ENCODE results near the gene IPO9.
A peak's percentile ranks its signal among the peaks of the same experiment; 100 is the strongest.

The IPO9 gene

DNA sequence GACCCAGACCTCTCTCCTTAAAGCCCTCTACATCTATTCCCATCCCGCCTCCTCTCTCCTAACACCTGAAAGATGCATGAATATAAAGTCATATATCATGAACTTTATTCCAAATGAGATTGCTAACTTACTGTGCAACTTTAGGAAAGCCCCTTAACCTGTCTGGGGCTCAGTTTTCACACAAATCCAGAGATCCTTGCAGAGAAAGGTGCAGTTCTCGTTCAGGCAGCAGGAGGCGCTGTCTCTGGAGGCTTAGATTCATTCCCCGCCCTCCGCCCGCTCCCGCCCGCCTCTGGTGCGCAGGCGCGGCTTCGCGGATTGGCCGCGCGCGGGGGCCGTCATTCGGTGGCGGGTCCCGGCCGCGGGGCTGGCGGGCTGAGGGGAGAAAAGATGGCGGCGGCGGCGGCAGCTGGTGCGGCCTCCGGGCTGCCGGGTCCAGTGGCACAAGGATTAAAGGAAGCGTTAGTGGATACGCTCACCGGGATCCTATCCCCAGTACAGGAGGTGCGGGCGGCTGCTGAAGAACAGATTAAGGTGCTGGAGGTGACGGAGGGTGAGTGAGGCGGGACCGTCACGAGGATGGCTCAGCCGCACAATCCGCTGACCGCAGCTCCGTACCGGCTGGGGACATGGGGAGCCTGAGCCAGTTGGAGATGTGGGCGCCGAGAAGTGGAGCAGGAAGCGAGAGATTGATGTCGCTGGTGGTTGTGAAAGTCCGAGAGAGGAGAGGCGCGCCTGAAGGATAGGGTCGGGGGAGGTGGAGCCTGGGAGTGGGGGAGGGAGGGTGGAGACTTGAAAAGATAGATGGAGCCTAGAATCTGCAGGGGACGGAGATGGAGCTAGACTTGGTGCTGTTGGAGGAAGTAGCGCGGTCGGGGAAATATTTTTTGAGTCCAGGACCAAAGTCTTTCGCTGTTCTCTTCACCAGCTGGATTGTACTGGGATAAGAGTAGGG lies at the start of gene IPO9:
IPO9 (plus strand) TSS at position 338 of the 955 bp plus-strand sequence; CDS start at position 391, 53 bp downstream.
- DNase-seq = peak; percentile 91

DNA sequence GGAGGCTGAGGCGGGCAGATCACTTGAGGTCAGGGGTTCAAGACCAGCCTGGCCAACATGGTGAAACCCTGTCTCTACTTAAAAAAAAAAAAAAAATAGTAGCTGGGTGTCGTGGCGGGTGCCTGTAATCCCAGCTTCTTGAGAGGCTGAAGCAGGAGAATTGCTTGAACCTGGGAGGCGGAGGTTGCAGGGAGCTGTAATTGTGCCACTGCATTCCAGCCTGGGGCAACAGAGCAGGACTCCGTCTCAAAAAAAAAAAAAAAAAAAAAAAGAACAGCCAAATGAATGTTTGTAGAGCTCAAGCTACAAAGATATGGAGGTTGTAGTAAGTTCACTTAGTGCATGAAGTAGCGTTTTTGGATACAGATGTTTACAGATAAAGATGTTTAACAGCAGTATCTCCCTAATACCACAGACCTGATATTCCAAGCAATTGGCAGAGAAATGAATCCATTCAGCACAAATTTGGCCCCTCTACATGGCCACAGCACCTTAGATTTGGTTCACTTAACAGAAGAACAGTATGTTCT lies 49.5 kb upstream of the IPO9 start:
- no peak for DNase-seq

DNA sequence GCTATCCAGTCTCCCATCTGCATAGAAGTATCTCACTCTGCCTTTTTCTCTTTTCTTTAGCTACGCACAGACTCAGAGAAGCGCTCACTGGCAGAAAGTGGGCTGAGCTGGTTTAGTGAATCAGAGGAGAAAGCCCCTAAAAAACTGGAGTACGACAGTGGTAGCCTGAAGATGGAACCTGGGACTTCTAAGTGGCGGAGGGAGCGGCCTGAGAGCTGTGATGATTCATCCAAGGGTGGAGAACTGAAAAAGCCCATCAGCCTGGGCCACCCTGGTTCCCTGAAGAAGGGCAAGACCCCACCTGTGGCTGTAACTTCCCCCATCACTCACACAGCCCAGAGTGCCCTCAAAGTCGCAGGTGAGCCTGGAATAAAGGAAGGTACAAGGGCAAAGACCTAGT lies 48.0 kb upstream of the IPO9 start:
- no peak for DNase-seq

DNA sequence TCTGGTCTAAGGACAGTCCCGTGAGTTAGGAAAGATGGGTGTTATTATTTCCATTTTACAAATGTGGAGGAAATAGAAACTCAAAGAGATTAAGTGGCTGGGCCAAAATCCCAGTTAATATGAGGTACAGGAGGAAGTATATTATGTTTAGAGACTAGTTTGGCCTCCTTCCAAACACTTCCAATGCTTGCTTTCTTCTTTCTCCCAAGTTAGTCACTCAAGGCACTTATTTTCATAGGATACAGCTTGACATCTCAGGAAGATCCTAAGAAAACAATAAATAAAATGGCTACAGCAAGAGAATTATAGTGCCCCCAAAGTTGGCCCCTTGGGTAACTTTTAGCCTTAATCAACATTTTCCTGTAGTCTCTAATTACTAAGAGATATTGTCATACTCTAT lies 47.5 kb upstream of the IPO9 start:
- DNase-seq = no peak

DNA sequence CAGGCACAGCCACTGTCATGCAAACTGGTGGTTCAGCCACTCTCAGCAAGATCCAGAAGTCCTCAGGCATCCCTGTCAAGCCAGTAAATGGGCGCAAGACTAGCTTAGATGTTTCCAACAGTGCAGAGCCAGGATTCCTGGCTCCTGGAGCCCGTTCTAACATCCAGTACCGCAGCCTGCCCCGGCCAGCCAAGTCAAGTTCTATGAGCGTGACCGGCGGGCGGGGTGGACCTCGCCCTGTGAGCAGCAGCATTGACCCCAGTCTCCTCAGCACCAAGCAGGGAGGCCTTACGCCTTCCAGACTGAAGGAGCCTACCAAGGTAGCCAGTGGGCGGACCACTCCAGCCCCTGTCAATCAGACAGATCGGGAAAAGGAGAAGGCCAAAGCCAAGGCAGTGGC lies 46.6 kb upstream of the IPO9 start:
- DNase-seq = no peak

DNA sequence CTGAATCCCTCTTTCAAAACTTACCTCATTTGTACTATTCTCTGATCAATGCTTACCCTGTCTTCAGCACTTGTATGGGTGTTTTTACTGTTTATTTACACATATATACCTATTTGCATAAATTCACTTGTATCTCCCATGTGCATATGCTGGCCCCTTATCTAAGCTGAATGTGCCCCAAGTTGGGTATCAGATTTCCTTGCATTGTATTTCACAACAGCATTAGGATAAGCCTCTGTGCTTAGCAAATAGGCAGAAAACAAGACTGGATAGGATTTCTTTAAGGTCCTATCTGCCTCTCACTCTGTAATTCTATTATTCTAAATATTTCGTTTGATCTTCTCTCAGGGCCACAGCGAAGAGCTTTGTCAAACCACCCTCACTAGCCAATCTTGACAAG lies 45.9 kb upstream of the IPO9 start:
- DNase-seq = no peak

DNA sequence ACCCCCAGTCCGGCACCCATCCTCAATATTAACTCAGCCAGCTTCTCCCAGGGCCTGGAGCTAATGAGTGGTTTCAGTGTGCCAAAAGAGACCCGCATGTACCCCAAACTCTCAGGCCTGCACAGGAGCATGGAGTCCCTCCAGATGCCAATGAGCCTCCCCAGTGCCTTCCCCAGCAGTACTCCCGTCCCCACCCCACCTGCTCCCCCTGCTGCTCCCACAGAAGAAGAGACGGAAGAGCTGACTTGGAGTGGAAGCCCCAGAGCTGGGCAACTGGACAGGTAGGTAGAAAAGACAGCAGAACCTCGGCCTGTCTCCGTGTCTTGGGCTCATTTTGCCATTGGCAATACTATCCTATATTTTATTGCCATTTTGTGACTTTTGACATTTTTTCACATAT lies 45.4 kb upstream of the IPO9 start:
- no peak for DNase-seq

DNA sequence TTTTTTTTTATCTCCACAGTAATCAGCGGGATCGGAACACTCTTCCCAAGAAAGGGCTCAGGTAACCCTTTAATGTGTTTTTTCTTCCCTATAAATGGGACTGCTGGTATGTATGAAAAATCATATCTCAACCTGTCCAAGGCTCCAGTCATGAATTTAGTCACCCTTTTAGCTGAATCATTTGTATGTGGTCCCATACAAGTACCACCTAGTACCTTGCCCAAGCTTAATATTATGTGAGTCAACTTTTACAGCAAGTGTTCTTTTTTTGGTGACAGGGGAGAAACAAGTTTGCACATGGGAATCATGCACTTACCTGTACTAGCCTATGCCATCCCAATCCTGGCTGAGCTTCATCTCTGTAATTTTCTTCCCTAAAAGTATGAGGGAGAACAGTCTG lies 43.7 kb upstream of the IPO9 start:
- no peak for DNase-seq

DNA sequence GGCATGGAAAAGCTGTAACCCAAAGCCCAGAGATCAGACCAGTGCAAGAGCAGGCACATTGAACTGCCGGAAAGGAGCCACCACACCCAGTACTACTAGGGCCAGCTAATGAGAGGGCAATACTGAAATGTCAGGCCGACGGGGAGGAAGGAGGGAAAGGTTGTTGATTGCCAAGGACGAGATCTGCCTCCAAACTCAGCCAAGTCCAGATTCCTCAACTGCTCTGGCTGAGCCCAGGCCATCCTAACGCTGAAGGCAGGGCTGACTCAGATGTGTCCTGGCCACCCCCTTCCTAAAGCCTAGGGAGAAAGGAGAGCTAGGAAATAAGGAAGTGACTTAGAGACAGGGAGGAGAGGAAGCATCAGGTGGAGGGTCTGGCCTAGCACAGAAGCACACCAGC lies 42.1 kb upstream of the IPO9 start:
- no peak for DNase-seq

DNA sequence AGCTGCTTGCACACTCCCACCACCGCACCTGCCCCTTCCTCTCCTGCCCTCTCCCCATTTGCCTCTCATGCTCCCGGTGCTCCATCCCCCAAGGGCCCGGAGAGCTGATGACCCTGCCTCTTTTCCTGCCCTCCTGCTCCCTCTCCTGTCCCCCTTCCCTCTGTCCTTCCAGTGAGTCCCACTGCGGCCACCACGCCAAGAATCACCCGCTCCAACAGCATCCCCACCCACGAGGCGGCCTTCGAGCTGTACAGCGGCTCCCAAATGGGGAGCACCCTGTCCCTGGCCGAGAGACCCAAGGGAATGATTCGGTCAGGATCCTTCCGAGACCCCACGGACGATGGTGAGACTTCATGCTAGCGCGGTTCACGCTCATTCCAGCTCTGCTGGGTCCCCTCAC lies 40.7 kb upstream of the IPO9 start:
- DNase-seq = no peak

DNA sequence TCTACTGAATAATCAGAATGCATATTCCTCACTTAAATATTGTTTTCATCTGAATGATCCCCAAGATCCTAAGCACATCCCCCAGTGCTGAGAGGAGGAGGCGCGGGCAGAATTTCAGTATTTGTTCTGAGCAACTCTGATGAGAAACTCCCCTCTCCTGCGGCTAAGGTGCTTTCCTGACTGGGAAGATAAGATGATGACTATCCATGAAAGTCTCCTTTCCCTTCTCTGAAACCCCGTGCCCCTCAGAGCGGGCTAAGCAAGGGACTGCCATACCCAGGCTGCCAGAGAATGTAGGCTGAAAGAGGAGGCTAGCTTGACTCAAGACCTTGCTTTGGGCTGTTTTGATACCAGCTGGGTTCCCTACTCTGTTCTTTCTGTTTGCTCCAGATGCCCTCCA lies 39.7 kb upstream of the IPO9 start:
- no peak for DNase-seq

DNA sequence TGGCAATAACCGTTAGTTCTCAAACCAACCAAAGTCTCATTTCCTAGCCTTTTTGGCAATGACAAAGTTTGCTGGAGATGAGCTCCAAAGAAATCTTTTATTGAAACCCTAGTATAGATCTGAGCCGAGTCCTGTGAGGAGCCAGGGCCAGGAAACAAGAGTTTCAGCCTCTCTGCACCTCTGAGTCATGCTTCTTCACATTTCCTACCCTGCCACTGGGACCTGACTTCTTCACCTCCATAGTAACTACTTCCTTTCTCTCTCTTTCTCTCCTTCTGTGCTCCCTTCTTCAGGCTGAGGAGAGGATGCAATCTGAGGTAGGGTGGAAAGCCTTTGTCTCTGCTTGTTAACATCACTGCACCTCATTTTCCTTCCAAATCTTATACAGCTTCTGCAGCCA lies 38.7 kb upstream of the IPO9 start:
- no peak for DNase-seq

DNA sequence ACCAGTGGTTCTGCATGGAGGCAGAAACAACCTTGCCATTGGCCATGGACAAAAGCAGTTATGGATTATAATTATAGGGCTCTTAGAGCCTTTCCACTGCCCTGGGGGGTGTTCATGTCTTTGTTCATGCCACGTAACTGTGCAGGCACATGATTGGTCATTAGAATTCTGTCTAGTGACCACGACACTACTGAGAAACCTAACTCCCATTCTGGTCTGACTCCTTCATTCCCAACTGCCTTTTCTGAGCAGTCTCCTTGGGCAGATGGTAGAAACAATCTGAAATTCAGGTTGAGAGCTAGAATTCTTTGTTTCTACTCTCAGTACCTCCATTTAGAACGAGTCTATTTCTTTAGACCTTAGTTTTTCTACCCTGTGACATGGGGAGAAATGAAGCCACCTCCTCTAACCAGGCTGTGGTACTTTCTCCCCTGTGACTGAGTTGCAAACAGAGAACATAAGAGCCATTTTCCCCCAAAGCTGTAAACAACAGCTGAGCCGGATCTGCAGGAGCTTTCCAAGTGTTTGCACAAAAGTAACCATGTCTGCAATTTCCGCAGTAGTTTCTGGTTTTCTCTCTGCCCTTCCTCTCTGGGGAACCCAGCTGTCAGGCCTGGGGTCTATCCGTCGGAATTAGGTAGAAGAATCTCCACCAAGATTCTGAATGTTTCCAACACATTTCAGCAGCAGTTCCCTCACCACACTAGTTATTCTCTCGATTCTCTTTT lies 37.7 kb upstream of the IPO9 start:
- DNase-seq = no peak

DNA sequence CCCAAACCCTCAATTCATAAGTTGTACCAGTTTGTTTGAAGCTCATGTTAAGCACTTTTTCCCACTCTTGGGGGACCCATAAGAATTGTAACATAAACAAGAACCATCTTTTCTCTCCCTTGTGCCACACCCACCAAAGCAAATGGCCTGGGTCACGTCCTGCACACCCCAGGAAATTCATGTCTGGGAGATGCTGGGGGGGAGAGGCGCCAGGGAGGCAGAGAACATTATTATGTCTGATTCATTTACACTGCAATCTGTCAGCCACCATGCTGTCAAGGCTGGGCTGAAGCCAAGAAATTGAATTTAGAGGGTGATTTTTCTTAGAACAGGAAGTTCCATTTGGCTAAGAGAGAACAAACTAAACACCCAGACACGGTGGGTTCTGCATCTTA lies 37.2 kb upstream of the IPO9 start:
- DNase-seq = no peak

DNA sequence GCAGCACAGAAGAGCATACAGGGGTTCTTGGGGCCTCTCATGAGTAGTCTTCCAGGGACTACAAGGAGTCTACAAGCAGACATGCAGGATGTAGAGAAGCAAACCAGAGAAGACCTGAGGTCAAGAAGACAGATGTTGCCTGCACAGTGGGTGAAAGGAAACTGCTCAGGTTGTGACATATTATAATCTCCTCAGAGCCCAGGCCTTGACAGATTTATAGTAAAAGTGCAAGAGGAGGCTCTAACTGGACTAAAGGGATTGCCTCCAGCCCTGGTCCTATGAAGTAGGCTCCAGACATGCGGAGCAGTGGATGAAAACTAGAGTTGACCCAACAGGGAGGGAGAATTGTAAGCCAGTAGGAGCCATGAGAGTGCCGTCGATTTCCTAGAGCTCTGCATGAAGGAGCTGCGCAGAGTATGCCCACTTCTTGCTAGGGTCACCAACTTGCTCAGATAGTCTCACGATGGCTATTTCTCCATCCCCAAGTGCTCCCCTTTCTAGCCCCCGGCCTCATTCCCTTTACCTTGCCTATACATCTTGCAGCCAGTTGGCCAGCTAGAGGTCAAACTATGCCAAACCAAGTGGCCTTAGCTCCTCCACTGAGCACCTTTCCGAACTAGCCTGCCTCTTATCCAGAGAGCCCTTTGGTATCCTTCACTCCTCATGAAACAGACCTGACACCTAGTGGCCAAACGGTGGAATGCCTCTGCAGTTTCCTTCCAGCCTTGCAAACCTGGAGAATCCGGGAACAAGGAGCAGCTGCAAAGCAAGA lies 36.2 kb upstream of the IPO9 start:
- DNase-seq = peak; percentile 65

DNA sequence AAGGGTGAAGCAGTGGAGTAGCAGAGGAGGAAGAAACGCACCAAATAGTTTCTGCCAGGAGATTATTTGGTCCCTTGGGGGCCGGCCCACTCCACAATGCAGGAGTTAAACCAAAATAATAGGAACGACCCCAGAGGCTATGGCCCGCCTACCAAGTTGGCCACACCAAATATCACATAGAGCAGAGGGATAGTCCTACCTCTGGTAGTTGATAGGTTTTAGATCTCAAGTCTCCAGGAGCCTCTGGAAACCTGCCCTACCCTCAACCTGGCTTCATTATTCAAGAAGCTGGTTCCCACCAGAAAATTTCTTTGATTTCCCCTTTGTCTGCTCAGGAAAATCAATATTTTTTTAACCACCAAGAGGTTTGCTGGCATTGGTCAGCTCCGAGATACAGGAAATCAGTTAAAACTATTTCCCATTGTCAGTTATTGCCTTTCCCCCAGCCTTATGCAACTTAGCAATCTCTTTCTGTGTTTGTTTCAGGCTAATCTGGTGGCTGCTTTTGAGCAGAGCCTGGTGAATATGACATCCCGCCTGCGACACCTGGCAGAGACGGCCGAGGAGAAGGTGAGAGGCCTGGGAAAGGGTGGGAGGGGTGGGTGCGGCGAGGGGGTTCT lies 35.5 kb upstream of the IPO9 start:
- DNase-seq = no peak

DNA sequence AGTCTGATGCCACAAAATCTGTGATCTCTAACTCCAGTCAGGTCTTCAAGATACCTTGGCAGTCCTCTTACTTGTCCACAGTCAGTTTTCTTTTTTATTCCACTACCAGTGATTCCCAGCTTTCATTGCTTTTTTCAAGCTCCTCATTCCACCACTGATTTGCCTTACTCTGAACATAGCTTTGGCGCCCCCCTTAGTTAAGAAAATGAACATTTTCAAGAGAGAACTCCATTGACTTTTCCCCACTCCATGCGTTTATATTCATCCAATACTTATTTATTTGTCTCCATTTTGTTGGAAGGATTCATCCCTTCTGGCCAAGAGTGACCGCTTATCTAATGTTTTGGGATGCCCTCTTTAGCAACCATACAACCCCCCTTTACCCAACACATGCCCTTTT lies 33.9 kb upstream of the IPO9 start:
- no peak for DNase-seq

DNA sequence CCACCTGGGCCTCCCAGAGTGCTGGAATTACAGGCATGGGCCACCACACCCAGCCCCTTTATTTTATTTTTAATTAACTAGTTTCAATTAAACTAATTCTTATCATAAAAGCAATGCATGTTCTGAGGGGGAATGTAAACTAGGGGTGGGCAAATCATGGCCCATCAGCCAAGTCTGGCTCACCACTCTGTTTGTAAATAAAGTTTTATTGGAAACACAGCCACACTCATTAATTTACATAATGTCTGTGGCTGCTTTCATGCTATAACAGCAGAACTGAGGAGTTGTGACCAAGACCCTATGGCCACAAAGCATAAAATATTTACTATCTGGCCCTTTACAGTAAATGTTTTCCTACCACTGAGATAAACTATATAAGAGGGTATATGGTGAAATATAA lies 28.7 kb upstream of the IPO9 start:
- no peak for DNase-seq

DNA sequence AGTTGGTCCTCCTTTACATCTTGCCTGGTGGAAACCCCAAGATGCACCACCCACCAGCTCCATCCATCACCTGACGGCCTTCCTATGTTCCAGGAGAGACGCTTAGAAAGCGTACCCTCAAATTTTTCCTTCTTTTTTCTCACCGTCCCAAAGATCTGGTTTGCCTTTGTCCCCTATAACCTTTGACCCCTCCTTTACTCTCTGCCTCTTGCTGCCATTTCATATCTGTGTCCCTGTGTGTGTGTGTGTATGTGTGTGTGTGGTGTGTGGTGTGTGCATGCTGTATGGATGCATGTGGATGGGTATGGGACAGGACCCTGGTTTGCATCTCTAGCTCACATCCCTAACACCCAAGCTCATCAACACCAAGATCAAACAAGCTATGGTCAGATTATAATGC lies 22.2 kb upstream of the IPO9 start:
- no peak for DNase-seq

DNA sequence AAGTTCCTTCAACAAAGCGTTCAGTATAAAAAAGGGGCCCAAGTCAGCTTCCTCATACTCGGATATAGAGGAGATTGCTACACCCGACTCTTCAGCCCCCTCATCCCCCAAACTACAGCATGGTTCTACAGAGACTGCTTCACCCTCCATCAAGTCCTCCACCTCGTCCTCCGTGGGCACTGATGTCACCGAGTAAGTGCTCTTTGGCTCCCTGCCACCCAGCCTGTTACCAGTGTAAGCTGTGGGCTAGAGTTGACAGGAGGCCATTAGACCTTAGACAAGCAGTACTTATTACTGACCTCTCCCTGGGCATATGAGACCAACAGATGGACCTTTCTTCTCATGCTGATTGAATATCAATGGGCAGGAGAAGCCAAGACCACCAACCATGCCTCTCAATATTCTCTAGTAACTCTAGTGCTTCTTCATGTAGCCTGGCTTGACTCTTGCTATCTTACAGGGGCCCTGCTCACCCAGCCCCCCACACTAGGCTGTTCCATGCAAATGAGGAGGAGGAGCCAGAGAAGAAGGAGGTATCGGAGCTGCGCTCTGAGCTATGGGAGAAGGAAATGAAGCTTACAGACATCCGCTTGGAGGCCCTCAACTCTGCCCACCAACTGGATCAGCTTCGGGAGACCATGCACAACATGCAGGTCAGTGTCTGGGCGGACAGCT lies 20.9 kb upstream of the IPO9 start:
- DNase-seq = no peak

DNA sequence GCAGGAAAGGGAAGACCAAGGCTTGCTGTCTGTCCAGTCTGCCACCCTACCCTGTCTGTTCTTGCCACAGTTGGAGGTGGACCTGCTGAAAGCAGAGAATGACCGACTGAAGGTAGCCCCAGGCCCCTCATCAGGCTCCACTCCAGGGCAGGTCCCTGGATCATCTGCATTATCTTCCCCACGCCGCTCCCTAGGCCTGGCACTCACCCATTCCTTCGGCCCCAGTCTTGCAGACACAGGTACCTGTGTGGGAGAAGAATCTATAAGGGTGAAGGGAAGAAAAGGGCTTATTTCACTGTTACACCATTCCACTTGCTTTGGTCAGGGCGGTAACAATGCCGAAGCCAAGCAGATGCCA lies 20.3 kb upstream of the IPO9 start:
- no peak for DNase-seq

DNA sequence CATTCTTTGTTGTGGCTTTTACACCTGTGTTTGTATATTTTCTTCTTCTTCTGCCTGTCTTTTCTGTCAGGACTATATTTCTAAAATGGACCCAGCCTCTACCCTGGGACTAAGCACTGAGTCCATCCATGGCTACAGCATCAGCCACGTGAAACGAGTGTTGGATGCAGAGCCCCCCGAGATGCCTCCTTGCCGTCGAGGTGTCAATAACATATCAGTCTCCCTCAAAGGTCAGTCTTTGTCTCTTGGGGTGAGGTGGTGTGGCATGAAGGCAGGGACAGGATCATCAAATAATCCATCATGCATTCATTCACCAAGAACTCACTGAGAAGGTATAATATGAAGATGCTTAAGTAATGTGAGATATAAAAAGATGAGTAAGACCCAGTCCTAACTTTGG lies 19.1 kb upstream of the IPO9 start:
- DNase-seq = no peak

Measured in NCI-H1105 treated with DMSO at 0.1 percent for 48 hours (cell line).